Kasumi-1 (cell line): ENCODE data around the gene STRBP.
"Not testable (repeated sequence)": the region's sequence is repeated elsewhere in the genome, so short reads cannot be mapped to it uniquely, and the experiment has no call there.

ENCODE experiments used
- DNase-seq, 2 experiments: peaks; one replicate each; lab custom pipeline; 2025; lab: John Stamatoyannopoulos, UW

STRBP gene

DNA sequence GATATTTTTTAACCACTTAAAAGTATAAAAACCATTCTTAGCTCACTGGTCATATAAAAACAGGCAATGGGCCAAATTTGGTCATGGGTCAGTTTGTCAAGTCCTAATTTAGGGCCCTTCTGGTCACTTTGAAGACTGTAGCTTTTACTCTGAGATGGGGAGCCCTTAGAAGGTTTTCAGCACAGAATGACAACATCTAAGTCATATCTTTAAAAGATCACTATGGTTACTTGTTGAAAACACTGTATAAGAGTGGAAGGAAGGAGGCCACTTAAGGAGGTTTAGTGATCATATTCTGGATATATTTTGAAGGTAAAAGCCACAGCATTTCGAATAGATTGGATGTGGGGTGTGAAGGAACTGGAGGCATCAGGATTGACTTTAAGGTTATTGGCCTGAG, 76.7 kb downstream of the STRBP start:
- no peak for DNase-seq

DNA sequence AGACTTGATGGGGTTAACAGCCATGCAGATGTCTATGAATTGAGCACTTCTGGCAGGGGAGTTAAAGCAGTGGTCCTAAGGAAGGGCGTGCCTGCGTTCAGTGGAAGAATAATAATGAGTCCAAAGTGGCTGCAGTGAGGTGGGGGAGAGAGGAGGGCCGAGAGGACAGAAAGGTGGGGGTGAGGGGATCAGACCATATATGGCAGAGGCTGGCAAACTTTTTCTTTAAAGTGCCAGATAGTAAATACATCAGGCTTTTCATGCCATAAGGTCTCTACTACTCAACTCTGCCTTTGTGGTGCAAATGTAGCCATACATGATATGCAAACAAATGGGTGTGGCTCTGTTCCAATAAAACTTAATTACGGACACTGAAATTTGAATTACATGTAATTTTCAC, 77.1 kb downstream of the STRBP start:
- DNase-seq = no peak

DNA sequence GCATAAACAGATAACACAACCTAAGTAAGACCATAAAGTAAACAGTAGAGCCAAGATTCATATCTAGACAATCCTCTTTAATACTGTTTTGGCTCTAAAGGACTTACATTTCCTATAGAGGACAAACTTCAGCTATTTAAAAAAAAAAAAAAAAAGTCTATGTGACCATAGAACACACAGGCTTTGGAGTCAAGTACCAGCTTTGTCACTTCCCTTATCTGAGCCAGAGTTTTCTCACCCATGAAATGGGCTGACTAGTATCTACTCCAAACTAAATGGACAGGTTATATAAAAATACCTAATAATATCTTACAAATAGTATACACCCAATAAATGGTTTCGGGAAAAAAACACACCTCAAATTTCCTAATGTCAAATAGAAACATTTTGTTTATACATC, 81.3 kb downstream of the STRBP start:
- no peak for DNase-seq

DNA sequence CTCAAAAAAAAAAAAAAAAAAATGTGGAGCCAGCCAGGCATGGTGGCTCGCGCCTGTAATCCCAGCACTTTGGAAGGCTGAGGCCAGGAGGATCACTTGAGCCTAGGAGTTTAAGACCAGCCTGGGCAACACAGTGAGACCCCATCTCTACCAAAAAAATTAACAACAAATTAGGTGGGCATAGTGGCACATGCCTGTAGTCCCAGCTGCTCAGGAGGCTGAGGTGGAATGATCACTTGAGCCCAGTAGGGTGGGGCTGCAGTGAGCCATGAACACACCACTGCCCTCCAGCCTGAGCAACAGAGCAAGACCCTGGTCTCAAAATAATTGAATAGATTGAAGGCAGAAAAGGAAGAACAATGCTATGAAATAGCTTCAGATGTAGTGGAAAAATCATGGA, 82.4 kb downstream of the STRBP start:
- not testable (repeated sequence) for DNase-seq

DNA sequence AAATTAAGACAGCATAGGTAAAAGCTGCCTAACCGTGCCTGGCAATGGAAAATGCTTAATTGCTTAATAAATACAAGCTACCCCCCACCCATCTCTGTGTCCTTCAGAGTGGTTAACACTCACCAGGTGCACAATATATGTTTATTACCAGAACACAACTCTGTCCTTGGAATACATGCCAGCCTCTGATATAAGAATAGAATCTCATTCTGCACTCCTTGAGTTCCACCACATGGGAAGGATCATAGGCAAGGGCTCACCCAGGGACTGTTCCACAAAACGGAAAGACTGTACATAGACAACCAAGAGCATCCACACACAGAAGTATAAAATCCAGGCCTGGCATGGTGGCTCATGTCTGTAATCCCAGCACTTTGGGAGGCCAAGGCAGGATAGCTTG, 91.4 kb downstream of the STRBP start:
- no peak for DNase-seq

DNA sequence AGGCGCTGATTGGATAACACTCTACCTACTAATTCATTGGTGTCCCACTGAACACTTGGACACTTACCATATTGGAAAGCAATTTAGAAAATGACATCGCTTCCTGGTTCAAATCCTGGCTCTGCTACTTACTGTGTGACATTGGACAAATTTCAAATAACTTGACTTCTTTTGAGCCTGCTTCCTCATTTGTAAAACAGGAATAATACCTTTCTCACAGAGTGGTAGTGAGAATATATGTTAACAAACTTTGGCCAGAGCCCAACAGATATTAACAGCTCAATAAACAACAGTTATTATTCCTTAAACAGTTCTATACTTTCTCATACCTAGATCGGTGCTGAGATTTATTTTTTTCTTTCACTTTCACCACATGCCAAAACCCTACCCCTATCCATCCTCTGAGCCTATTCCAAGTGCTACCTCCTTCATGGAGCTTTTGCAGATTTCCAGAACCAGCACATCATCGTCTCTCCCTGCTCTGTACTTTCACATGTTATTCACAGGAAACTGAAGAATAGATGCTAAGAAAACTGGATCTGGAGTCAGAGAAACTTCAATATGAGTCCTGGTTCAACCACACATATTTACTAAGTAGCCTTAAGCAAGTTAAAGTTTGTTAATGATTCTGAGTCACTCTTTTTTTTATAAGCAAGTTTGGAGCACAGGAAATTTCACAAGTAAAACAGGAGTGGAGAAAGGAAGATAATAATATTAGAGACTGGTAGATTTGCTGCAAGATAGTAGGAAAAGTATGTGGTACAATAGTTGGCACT, 92.3 kb downstream of the STRBP start:
- DNase-seq = no peak

DNA sequence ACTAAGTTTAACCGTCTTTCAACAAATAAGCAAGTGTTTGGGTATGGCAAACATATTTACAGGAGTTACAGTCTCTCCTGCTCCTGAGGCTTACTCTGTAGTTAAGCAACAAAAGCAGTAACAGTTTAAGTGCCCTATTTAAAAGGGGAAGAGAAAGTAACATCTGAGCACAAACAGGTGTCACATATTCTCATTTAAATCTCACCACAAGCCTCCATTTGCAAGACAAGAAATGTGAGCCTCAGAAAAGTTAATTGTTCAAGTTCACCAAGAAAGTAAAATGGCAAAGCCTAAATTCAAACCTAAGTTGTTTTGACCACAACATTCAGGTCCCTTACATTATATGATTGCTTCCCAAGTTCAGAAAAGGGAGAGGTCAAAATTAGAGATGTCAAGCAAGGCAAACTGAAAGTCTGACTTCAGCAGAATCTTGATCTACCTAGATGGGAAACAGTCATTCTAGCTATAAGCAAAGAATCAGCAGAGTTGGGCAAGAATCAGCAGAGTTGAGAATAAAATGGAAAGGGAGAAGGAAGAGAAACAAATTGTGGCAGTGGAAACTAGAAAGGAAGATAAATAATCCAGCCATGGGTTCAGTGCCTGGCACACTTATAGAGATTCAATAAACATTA, 93.4 kb downstream of the STRBP start:
- DNase-seq = no peak

DNA sequence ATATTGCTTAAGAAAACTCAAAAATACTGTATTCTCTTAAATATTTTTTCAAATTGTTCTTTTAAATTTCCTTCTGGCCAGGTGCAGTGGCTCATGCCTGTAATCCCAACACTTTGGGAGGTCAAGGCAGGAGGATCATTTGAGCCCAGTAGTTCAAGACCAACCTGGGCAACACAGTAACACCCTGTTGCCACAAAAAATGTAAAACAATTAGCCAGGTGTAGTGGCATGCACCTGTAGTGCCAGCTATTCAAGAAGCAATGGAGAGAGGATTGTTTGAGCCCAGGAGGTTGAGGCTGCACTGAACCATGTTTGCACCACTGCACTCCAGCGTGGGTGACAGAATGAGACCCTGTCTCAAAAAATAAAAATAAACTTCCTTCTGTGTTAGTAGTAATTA, 94.3 kb downstream of the STRBP start:
- DNase-seq = no peak

DNA sequence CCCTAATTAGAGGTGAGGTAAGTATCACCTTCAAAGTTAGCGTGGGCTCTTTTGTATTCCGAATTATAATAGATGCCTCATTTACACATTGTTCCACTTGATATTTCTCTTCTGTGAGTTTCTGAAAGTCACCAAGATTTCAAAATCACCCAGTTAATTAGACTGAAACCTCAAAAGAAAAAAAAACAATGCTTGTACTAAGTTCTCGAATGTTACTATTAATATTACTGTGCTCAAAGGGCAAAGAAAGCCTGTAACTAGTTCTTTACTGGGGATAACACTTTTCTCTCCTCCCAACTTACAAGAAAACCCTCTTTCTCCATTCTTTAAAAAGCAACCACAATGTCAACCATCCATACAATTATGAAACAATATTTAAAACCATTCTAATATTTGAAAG, 98.5 kb downstream of the STRBP start:
- no peak for DNase-seq

DNA sequence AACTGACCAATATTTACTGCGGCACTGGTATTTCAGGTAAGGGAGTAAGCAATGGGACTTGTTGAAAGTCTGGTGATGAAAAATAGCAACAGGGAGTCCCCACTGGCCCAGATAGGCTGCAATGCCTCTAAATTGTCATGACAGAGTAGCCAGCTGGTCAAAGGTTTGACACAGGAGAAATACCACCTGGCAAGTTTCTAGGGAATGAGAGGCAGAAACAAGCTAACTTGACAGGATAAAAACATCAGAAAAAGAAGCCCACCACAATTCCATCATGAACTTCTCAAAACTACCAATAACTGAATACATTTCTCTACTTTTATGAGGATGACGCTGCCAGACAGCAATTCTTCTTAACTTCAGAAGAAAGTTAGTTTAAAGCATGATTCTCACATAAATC, 99.8 kb downstream of the STRBP start:
- DNase-seq = no peak

DNA sequence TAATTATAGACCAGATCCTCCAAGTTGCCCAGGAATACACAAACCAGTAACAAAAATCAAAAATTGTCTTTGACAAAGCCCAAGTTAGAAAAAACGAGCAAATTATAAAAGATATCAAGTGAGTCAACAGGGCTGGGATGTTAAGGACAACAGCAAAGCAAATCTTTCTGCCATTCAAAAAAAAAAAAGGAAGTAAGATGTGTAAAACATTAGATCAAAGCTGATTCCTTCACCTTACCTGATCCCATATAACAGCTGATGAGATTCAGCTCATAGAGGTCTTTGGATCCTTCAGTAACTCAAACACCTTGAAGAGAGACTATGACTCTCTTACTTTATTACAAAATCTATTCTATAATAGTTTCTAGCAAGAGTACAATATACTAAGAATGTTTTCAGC, 100.9 kb downstream of the STRBP start:
- no peak for DNase-seq

DNA sequence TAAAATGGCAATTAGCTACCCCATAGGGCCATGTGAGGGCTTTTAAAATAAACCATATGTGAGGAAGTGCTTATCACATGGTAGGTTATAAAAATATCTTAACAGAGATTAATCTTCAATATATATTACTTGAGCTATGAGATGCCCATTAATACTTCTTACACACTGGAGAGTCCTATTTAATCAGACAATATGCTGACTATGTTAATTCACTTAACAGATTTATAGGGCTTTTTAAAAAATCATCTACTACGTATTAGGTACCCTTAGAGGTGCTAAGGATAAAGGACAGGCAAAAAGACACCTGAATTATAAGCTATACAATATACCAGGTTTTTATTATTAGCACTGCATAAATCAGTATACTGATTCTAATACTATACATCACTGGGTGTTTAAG, 102.6 kb downstream of the STRBP start:
- no peak for DNase-seq

DNA sequence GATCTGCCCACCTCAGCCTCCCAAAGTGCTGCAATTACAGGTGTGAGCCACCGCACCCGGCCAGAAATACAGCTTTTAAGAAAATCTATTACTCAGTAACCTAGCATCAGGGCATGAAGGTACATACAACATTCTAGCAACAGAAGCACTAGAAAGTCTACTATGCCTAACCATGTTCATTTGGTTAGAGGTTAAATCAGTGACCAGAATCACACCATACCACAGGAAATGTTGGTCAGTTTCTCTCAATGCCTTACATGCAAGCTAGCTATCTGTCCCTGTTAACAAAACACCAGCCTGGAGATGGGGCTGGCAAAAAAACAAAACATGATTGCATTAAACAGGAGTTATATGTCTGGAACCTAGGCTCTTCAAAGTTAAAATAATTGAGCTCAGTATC, 104.1 kb downstream of the STRBP start:
- DNase-seq = no peak

DNA sequence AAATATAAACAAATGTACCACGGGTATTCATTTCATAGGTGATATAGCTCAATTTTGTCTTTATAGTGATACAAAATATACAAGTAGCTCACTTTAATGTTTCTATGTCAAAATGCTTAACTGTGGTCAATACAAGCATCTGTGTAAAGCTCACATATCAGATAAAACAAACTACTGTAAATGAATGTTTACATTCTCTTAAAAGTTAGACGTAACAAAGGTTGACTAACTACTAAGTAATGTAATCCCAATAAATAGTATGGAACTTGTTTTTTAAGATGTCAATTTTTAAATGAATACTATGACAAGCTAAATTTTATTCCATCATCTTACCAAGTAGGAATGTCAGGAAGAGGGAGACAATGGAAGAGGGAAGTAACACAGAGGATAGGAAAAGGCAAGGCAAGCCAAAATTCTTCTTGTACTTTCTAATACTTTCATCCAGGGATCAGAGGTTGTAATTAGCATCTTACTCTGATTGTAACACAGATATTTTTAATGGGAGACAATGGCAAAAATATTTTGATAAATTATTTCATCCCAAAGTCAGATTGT, 105.5 kb downstream of the STRBP start:
- no peak for DNase-seq

DNA sequence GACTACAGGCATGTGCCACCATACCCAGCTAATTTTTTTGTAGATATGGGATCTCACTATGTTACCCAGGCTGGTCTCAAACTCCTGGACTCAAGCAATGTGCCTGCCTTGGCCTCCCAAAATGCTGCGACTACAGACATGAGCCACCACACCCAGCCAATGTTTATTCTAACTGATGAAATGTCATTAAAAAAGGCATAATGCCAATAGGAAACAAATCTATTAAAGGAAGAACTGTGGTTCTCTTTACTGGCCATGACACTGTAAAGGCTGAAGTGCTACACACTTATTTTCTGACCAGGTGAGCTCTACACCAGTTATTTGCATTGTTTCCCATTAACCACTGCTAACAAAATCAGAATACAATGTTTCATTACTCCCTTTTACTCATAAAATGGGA, 106.0 kb downstream of the STRBP start:
- no peak for DNase-seq

DNA sequence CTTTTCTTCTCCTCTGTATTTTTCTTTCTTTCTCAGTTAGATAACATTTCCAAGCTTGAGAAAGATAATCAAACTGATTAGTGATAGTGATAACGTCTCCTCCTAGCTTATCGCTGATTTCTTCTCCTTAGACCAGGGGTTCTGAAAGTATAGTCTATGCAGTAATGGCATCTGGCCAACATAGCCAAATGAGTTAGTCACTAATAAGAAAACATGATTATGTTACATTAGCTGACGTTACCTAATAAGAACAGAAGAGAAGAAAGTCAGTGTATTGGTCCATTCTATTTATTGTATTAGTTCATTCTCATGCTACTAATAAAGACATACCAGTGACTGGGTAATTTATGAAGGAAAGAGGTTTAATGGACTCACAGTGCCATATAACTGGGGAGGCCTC, 111.2 kb downstream of the STRBP start:
- DNase-seq = no peak

DNA sequence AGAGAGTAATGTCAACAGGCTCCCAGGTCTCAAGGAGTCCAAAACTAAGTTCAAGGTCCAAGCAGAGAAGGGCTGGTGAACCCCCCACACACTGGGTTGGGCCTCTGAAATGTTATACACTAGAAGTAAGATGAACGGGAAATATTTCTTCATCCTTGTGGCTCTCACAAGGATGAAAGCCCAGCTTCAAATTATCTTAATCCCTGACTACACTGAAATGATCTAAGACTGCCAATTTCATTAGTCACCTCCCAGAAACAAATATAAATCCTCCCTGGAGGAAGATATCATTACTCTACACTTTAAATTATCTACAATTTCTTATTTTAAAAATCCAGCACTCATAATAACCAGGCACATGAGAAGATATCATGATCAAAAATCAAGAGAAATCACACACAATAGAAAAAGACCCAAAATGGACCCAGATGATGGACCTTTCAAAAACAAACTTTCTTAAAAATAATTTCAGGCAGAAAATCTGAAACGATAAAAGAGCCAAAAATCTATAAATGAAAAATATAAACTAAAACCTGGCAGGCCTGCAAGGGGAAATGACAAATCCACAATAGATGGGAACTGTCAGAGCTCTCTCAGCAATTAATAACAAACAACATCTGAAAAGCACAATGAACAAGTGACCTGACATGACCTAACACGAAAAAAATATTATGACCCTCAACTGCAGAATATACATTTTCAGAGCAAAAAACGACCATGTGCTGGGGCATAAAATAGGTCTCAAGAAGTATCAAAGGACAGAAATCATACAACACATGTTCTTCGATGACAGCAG, 117.5 kb downstream of the STRBP start:
- DNase-seq = no peak

DNA sequence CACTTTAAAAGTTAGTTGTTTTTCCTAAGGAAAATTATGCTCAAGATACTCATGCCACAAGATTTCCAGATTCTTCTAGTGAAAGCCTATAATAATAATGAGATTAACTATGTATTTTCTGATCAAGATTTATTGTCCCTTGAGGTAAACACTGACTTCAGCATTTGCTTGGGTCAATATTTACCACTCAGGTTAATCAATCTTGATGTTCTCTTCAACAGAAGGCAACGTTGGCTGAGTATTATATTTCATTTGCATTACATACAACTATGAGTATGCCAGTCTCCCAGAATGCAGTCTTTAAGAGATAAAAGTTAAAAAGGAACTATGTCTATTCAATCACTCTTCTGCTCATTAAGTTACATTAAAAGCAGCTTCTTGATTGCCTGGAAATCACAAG, 119.3 kb downstream of the STRBP start:
- no peak for DNase-seq

DNA sequence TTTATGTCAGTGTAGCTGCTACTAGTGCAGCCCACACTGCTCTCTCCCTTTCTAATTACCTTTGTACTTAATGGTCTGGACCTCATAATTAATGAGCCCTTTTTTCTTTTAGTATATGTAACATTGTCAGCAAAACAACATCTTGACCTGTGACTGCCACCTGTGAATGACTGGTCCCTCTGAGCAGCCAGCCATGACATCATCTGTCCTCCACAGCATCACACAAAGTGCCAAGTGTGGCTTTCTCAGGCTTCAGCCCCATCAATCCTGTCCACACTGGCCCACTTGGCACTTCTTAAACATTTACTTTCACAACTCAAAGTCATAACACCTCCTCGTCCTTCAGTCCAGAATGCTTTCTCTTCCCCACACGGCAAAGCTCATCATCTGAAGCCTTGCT, 130.2 kb downstream of the STRBP start:
- DNase-seq = no peak

DNA sequence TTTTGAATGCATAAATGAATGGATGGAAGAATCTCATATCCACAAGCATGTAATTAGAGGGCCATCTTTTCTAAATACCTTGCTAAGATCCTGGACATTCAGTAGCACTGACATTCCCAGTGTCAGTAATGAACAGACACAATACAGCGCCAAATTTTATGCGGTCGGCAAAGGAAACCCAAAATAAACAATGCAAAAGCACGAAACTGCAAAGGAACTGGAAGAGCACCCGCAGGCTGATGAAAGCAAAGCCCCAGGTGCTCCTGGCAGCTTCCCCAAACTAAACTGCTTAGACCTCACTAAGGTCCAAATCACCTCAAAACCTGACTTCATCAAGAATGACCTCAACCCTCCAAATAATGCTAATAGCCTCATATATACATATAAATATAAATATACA, 133.0 kb downstream of the STRBP start:
- no peak for DNase-seq

DNA sequence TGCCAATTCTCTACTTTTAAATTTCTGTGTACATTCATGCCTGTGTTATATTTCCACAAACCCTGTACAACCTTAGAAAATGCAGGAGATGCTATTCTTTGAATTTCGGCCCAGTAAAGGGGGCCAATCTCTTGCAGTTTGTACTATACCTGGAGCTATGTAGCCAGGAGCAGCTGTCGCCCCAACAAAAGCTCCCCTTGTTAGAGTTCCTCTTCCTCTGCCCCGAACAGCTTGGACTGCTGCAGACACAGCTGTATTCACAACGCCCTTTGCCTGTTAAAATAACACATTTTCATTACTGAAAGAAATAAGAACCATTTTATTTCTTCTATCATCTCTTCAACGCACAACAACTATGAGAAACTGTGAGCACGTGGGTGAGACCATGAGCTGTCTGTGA, 135.7 kb downstream of the STRBP start:
- DNase-seq = no peak

DNA sequence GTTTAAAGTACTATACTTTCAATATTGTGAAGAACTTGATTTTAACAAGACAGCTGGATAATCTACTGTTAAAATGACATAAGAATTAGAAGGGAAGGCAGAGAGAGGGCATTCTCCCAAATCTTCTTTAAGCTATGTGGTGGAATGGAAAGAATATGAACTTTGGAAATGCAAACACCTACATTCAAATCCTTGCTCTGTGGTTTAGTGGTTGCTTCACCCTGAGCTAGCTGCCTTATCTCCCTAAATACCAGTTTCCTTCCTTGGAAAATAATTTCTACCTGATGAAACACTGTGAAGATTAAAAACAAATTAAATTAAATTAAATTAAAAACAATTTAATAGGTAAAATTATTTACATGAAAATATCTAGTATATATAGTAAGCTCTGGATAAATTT, 136.4 kb downstream of the STRBP start:
- DNase-seq = no peak

DNA sequence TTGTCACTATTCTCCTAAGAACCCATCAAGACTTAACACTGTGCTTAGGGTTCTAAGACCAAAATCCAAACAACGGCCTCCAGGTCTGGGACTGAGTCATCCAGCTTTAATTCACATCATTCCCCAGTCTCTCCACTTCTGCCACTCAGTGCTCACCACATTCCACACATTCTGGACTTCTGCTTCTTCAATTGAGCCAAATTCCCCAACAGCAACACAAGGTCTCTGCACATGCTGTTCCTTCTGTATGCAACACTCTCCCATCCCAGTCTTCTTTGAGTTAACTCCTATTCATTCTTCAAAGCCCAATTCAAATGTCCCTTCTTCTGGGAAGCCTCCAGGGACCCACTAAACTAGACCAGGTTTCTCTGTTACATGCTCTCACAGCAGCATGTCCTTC, 137.1 kb downstream of the STRBP start:
- no peak for DNase-seq
